GM19395 (cell line): ENCODE data around the gene PILRB.

Source experiments
- ATAC-seq: cut with Tn5 transposase; IDR thresholded peaks from one replicate; pipeline ENCODE4 v1.9.1; 2021; ENCODE audit warnings: mild to moderate bottlenecking, moderate library complexity; ENCODE audit not compliant: unreplicated experiment

The PILRB gene

GRCh38 chr7:100400656-100401055 lies 42.7 kb downstream of the PILRB start:
- no peak for ATAC-seq

GRCh38 chr7:100401811-100402210 lies 43.9 kb downstream of the PILRB start:
- no peak for ATAC-seq

GRCh38 chr7:100402241-100402640 lies 44.3 kb downstream of the PILRB start:
- no peak for ATAC-seq

- no peak for ATAC-seq
These were observed 48.9 kb downstream of the PILRB start for GRCh38 chr7:100406767-100407166.

- ATAC-seq: no peak
These were observed 49.6 kb downstream of the PILRB start for GRCh38 chr7:100407285-100408180.

DNA sequence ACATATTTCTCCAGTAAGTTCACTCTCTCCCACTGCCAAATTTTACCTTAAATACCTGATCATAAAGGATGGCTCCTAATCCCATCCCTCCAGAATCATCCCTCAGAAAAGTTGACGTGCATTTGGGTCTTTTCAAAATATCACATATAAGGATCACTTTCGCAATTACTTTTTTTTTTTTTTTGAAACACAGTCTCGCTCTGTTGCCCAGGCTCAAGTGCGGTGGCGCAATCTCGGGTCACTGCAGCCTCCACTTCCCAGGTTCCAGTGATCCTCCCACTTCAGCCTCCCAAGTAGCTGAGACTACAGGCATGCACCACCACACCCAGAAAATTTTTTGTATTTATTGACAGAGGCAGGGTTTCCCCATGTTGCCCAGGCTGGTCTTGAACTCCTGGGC lies 53.2 kb downstream of the PILRB start:
- no peak for ATAC-seq

- ATAC-seq: no peak
These were observed 55.4 kb downstream of the PILRB start for GRCh38 chr7:100413346-100413745.

- ATAC-seq: no peak
These were observed 56.0 kb downstream of the PILRB start for GRCh38 chr7:100413889-100414288.

GRCh38 chr7:100415448-100415847 lies 57.5 kb downstream of the PILRB start:
- no peak for ATAC-seq
